HG02610 (cell line): ENCODE results near the gene KRT2.

Experiments used
- ATAC-seq: cut with Tn5 transposase; IDR thresholded peaks from one replicate; pipeline ENCODE4 v1.9.1; 2021; ENCODE audit warnings: mild to moderate bottlenecking, moderate library complexity; ENCODE audit not compliant: unreplicated experiment

Gene KRT2

DNA sequence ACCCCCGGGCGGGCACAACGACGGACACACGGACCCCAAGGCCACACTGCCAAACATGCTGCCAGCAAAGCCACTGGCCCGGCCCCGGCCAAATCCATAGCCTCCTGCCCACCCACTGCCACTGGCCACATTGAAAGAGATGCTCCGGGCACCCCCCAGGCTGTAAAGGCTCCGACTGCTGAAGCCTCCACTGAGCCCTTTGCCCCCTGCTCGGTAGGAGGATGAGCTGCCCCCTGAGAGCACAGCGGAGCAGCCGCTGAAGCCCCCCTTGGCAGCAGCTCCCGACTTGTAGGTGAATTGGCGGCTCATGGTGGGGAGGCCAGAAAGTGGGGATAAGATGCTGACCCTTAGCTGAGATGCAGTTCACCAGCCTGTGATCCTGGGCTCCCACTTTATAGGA lies 33.8 kb downstream of the KRT2 start, which contains the start of gene KRT73:
Gene KRT73 (minus strand): TSS at position 344 of the 400 bp plus-strand sequence. CDS start 35 bp downstream, at position 309.
- ATAC-seq, result no peak

DNA sequence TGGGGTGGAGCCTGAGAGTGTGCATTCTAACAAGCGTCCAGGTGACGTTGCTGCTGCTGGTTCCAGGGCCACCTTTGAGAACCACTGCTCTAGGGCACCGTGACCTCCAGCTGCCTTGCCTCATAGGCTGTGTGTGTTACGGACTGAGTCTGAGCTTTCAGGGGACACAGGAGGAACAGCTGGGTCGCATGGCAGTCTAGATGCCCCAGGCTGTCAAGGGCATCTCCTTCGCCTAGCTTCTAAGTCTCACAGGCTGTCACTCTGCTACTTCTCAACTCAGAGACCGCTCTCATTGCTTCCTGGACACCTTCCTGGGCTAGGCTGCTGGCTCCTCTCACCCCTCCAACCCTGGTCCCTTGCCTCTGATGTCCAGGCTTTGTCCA lies 34.6 kb downstream of the KRT2 start:
- no peak for ATAC-seq

DNA sequence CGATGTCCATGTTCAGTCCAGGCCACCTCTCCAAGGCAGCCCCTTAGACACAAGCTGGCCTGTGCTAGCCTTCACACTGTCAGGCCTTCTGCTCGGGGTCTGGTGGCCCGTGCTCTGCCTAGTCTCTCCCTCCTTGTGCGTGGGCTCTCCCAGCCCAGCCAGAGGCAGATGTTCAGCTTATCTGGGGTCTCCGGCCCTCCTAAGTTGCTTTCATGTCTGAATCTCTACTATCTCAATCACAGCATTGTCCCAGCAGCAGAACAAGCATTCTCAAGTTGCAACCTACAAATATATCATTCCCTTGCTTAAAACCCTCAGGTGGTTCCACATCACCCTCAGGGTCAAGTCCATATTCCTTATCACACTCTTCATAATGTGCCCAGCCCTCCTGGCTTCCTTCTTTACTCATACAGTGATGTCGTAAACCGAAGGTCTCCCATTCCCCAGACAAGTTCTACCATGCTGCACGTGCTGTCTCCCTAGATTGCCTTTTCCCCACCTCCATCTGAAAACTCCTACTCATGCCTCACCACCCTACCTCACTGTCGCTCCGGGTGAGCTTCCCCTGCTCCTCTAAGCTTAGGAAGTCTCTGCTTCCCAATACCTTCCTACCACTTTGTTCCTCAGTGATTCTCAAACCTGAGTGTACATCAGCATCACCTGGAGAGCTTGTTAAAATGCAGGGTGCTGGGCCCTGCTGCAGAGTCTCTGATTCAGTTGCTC lies 35.2 kb downstream of the KRT2 start:
- no peak for ATAC-seq

DNA sequence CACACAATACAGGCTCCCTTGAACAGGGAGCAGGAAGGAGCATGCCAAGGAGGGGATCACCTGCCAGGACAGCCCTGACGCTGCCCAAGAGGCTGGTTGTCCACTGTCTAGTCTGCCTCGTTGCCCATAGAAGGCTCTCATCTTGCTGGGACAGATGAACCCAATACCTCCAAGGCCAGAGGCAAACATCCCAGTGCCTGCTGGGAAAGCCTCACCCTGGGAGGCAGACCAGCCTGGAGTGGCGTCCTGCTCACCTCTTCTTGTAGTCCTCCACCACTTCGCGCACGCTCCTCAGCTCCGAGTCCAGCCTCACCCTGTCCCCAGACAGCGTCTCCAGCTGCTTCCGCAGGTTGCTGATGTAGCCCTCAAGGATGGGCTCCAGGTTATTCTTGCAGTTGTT lies 36.1 kb downstream of the KRT2 start:
- ATAC-seq, result no peak

DNA sequence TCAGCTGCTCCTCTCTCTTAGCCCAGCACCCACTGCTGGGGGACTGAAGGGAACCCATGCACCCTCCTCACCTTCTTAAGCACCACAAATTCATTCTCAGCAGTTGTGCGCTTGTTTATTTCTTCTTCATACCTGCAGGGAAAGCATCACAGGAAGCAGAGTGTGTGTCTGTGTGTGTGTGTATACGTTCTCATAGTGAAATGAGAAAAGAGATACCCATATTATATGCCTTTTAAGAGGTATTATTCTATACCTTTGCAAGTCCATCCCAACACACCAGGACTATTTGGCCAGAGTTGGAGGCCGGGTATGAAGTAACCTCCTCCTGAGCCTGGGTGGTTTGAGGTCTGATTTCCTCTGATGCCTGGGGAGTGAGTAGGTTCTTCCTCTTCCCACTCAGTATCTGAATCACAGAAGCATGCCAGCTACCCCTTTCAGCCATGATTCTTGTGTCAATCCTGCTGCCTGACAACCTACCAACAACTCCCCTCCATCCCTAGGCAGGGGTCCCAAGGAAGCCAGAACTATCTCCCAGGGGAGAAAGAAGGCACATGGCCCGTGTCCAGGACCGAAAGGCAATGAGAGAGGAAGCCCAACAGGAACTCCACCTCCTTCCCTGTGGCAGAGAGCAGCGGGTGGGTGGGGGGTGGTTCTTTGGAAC lies 36.7 kb downstream of the KRT2 start:
- no peak for ATAC-seq

DNA sequence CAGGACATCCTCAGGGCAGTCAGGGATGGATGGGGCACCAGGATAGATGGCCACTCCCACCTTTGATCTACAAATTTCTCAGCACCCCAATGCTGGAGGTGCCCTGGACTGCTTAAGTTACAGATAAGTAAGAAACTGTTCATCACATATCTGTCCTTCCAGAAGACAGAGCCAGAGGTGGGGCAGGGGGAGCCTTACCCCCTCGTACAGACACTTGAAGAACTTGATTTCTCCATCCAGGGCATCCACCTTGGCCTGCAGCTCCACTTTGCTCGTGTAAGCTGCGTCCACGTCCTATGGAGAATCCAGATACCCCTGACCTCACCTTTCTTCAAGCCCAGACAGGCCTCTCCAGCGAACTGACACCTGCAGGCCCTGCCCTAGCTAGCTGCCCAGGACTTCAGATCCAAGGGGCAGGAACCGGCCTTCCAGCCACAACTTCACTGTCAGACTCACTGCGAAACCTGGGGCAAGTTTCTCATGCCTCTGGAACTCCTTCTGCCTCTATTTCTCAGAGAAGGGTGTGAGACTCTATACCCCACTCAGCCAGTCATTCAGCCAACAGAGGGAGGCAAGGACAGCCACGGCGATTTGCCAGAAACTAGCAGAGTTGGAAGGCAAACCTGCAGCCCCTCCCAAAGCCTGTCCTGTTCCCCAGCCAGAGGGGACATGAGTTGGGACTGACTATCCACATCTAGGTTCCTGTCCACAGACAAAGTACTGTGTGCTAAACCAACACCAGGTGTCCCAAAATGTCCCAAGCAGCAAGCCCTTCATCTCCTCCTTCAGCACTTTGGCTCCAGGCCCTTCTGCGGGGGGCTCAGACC lies 37.4 kb downstream of the KRT2 start:
- no peak for ATAC-seq

DNA sequence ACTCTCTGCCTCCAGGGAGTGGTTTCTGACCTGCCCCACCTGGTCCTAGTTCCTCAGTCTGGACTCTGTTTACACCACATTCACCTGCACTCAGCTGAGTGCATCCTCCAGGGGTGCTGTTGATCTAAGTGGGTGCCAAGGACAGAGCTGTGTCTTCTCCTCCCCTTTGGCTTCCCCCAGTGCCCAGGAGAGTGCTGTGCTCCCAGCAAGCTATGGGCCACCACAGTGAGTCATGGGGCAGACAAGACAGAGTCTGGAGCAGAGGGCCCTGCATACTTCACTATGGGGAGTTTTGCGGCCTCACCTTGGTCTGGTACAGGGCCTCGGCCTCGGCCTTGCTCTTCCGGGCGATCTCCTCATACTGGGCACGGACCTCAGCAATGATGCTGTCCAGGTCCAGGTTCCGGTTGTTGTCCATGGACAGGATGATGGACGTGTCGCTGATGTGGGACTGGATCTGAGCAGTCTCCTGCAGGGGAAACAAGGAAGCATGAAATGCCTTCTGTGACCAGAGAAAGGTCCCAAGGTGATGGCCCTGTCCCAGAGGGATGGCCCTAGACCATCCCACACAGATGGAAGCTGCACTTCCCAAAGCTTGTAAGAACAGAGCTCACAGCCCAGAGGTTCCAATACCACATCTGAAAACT lies 38.5 kb downstream of the KRT2 start:
- ATAC-seq, result no peak

DNA sequence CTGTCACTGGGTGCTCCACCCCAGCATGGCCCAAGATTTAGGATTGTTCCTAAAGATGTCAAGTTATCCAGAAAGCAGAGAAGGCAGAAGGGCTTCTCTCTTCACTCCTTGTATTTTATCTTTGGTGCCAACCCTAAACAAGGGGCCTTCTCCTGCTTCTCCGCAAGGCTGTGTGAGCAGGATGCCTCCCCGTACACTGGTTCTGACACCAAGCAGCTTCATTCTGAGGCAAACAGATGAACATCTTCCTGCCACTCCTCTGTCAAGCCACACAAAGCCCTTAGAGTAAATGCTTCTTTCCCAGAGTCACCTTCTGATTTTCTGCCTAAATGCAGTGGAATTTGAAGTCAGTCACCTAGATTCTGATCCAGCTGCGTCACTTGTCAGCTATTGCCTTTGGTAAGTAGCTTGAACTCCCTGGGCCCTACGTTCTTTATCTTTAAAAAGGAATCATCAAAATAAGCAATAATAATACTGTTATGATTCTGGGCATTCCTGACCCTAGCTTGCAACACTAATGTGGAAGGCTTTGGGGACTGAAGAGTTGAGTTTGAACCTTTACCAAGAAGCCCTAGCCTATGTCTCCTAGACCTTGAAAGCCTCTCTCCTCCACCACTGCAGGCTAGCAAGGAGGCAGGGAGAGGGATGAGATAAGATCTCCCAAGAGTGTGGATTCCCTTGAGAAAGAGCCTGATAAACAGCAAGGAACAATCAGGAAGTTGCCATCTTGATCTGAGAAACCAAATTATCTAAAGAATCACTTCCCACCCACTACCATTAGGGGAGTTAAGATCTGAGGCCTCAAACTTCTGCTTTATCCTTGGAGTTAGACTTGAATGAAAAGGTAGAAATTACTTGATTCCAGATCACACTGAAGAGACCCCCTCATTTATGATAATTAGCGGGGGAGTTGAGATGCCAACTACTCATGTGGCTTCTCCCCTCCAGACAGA lies 39.3 kb downstream of the KRT2 start:
- ATAC-seq, result no peak

DNA sequence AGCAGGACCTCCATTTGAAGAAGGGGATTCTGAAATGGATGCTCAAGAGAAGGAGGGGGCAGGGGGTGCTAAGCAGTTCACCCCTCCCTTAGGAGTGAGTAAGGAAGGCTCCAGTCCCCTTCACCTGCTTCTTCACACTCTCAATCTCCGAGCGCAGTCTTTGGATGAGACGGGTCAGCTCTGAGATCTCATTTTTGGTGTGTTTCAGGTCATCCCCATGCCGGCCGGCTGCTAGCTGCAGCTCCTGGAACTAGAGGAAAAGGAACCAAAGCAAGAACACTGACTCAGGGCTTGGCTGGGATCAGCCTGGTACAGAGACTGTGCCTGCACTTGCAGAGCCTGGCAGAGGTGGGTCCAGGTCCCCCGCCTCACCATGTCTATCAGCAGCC lies 40.9 kb downstream of the KRT2 start:
- no peak for ATAC-seq

DNA sequence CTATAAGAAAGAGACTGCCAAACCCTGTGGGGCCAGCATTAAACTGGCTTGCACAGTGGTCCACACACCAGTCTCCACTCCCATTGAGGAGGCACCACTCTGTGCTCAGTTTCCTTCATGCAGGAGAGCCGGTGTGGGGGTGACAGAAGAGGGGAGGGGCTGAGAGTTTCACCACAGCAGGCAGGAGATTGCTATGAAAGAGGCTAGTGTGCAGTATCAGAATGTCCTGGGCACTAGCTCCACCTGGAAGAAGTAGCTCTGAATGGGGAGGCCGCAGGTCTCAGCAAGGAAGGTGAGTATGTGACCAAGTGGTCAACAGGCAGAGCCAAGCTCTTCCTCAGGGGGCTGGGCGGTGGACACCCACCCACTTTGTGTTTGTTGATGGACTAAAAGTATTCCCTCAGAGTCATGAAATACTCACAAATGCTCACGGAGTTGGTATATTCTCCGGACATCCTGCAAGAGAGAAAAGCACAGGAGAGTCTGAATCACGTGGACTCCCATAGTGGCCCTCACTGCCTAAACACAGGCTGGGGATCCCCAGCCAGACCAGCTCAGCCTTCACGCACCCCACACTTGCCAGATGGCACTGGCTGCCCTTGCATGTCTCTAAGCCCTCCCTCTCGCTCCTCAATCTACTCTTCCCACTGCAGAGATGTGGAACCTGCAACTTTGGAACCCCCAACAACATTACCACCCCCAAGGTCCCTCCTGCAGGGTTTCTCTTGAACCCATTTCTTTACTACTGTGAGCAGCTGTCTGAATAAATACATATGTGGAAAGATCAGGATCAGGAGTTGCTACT lies 43.0 kb downstream of the KRT2 start:
- ATAC-seq, result no peak

DNA sequence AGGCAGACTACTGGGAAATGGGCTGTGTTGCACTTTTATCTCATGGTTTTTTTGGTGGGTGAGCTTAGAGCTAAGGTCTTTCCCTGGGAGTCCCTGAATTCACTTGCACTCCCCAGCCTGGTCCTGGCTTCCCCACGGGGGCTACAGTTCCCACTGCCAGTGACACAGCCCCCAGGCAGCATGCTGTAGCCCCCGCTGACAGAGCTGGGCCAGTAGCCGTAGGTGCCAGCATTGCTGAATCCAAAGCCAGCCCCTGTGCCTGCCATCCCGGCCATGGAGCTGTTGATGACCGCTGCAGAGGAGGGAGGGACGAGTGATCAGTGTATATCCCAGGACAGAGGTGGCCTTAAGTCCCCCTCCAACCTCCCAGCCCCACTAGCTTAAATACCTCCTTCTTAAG lies 43.9 kb downstream of the KRT2 start:
- ATAC-seq, result no peak

DNA sequence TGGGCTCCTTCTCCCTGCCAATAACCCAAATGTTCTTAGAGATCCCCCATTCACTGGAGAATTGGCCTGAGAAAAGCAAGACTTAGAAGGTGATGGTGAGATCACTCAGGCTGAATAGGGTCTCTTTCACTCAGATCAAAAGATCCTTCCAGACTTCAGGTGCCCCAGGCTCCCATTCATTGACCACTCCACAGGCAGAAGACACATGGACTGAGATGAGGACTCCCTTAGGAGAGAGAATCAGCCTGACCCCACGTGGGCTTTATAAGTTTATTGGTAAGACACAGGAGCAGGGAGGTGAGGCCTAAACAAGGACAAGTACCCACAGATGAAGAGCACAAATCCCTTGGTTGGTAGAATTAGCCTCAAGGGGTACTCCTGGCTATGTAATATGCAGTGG lies 44.7 kb downstream of the KRT2 start:
- ATAC-seq, result no peak

DNA sequence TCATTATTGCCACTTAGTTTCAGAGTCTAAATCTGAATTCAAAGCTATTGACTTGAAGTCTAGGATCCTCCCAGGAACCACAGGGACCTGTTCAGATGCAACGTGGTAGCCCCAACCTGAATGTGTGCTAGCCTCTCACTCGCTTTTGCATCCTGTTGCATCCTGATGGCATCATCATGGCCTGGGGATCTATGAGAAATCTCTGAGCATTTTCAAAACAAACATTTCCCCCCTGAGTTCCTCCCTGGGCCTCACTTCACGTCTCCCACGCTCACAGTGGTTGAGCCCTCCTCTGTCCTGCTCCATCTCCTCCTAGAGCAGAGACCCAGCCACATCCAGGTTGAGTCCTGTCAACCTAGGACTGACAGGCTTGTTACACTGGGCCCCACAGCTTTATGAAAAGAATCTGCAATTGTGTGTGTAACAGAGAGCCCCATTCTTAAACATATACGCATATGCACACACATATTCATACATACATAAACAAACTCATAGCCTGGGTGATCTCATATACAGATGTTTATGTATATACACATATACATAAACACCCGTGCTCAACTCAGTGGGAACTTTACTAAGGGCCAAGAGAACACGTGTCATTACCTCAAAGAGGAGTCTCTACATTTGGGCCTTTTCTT lies 45.3 kb downstream of the KRT2 start:
- no peak for ATAC-seq

DNA sequence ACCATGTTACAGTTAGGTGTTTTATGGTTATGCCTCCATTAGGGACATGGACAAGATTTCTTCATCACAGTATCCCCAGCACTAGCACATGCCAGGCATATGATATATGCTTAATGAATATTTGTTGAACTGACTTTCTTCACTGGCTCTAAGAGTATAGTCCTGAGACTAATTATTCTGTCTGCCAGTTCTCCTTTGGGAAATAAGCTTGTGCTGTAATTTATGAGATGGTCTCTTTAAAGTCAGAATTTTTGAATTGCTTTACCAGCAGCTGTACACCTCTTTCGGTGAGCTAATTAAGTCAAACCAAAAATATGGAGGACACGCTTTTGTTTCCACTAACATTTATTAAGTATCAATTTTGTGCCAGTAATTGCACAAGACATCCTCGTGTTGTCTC lies 45.9 kb downstream of the KRT2 start:
- no peak for ATAC-seq

DNA sequence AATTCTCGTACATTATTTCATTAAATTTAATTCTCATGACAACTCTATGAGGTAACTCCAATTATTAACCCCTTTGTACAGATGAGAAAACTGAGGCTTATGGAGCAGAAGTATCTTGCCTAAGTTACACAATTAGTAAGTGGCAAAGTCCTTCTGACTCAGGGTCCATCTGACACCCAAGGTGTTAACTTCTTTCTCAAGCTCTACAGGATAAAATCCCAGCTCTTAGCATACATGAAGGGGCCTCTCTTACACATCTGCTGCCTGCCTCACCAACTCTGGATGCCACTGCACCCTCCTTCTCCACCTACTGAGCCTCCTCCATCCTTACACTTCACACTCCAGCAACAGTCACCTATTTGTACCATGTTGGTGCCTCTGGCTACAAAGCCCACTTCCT lies 46.5 kb downstream of the KRT2 start:
- ATAC-seq, result no peak

DNA sequence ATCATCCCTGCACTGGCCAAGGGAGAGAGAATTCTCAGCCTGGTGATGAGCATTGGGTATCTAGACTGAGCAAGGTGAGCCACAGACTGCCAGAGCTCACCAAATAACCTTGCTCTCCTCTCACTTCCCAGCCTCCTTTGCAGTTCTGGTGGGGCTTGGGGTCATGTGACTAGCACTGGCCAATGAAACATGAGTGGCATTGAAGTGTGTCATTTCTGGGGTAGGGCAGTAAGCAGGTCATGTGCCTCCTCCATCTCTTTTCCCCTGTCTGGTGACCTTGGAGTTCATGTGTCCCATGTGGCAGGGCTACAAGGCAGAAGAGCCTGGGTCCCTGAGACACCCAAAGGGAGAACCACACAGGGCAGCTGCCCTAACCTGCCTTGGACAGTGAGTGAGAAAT lies 47.2 kb downstream of the KRT2 start:
- no peak for ATAC-seq

DNA sequence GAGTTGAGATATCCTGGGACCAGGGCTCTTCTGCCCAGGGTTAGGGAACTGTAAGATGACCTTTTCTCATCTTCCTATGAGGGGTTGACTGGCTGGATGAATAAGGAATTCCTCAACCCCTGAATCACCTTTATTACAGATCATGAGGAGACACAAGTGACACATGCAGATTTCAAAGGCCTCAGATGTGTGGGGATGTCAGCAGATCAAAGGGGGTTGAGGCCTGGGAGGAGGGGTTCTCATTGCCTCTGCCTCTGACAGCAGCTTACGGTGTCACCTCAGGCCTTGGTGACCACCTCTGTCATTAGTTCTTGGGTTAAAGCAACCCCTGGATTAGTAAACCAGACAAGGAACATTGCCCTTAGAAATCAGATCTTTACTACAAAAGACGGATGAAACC lies 48.7 kb downstream of the KRT2 start:
- no peak for ATAC-seq

DNA sequence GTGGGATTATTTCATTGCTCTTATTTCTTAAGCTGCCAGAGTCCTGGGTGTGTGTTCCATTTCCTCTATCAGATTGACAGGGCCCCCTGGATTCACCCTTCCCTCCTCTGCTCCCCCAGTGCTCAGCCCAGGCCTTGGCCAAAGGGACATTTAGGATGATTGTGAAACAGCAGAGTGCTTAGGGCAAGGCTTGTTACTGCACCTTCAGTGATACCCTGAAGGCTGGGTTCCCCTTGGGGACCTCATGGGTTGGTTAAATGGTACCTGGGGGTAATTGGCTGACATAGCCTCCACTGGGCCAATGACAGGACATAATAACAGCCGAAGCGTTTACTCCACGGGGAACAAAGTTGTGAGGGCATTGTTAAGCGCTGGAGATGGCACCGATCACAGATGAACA lies 49.5 kb downstream of the KRT2 start:
- ATAC-seq, result no peak

DNA sequence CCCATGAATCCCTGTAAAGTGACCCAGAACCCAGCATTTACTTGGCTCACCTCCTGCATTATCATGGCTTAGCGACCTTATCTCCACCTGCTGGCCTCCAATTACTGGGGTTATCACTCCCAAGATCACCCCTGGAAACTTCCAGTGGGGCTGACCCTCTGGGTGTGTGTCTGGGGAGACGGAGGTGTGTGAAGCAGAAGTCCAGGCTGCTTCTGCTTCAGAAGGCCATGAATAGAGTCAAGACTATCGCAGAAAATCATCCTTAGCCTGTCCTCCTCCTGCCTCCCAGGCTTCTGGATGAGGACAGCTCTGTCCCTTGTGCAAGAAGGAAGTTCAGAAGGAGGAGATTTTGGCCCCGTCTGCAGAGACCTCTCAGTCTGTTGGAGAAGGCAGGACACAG lies 50.3 kb downstream of the KRT2 start:
- ATAC-seq, result no peak
